GM18861 (cell line): Measurements from ENCODE around the gene BMPR1B.
"Not testable (repeated sequence)": the region's sequence is repeated elsewhere in the genome, so short reads cannot be mapped to it uniquely, and the experiment has no call there.

Experiments used
- ATAC-seq: cut with Tn5 transposase; IDR thresholded peaks from one replicate; pipeline ENCODE4 v1.9.1; 2021; ENCODE audit not compliant: unreplicated experiment

The BMPR1B gene

DNA sequence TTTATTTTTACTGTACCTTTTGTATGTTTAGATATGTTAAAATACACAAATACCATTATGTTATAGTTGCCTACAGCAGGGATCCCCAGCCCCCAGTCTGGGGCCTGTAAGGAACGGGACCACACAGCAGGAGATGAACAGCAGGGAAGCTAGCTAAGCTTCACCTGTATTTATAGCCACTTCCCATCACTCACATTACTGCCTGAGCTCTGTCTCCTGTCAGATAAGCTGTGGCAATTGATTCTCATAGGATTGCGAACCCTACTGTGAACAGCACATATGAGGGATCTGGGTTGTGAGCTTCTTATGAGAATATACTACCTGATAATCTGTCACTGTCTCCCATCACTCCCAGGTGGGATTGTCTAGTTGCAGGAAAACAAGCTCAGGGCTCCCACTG lies 73.9 kb downstream of the BMPR1B start:
- no peak for ATAC-seq

- ATAC-seq, result not testable (repeated sequence)
Measured at GRCh38 chr4:94832329-94832728, 74.6 kb downstream of the BMPR1B start.

DNA sequence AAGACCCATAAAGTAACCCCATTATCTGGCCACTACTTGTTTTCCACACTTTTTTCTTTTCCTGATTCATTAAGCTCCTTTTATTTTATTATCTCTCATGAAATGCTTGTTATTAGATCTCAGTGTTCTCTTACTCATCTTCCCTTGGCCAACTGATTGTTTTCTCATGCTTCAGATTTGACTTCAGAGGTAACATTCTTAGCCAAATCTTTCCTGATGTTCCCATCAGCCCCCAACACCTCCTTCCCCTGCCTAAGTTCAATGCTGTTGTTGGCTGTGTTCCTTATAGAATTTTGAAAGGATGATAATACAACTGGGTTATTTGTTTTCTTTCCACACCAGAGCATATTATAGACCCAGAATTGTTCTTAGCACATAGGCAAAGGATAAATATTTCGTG lies 75.6 kb downstream of the BMPR1B start:
- ATAC-seq, result no peak

DNA sequence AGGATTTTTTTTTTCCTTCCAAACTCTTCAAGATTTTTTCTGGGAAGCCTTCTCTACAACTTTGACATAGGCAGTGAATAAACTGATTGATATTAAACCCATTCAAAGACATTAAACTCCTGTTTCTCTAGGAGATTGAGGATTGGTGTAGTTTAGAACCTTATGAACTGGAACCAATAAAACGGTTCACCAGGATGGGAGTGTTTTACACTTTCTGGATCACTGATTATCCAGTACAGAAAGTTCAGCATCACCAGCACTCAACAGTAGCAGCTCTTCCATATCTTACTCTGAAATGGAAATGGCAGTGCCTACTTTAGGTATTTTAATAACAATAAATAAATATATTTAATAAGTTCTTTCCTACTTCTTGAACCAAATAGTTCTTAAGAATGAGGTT lies 76.7 kb downstream of the BMPR1B start:
- no peak for ATAC-seq

- not testable (repeated sequence) for ATAC-seq
Measured at GRCh38 chr4:94841166-94841863, 83.6 kb downstream of the BMPR1B start.

DNA sequence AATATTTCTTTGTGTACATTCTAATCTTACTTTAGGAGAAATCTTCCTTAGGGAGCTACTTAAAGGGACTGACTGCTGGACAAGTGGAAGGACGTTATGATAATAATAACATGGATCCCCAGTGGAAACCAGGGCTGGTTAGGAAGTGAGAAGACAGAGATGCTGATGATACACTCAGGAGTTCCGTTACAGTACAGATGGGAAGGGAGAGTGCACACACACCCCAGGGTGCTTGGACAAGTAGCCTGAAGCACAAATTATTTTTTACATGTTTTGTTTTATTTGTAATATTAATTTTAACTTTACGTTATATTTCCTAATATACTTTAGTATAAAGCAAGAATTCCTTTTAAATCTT lies 84.1 kb downstream of the BMPR1B start:
- no peak for ATAC-seq

- no peak for ATAC-seq
Measured at GRCh38 chr4:94843216-94843615, 85.5 kb downstream of the BMPR1B start.

GRCh38 chr4:94848326-94848725 lies 90.6 kb downstream of the BMPR1B start:
- ATAC-seq, result no peak

DNA sequence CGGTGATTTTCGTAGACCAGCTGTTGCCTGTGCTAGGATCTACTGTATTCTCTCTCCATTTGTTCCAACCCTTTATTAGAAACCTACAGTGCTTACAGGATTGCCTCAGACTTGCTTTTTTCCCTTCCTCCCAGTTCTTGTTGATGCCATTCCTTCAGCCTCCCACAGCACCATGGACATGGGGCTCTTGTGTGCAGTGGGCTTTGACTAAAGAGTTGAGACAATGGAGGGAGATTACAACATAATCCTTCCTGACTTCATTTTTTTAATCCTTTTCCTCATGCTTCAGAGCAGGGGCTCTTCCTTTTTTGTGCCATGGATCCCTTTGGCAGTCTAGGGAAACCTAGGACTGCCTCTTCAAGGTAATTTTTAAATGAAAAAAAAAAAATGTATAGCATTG lies 92.1 kb downstream of the BMPR1B start:
- ATAC-seq, result no peak

DNA sequence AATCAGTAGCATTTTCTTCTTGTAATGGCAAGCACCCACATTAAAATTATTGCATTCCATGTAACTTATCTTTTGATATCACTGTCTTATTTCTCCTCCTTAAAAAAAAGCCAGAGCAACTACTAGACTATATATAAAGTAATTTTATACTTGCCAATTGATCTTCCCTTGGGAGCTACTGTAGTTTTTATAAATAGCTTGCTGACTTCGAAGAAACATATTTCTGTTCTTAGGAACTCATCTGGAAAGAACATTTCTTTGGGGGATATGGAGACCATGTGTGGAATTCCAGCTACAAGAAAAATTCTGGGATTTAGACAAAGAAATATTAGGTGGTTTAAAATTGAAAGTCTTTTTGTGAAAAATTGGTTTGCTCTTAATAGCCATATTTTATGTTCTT lies 94.9 kb downstream of the BMPR1B start:
- ATAC-seq, result no peak

DNA sequence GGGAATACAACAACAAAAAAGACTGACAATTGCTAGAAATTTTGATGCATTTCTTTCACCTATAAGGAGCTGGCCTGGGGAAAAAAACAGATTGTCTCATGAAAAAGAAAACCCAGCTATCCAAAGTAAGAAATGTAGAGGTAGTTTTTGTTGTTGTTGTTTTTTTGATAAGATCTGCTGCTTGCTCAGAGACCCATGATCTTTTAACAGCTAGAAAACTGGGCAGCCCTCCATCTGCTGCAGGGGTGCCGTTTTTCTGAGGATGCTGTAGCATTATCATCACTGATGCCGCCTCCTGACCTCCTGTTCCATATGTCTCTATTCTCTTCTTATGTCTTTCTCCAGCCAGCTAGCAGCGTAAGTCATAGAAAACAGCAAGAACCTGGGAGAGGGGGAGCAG lies 98.3 kb downstream of the BMPR1B start:
- ATAC-seq, result no peak

- no peak for ATAC-seq
Measured at GRCh38 chr4:94870146-94870545, 112.4 kb downstream of the BMPR1B start.

GRCh38 chr4:94871644-94872305 lies 114.0 kb downstream of the BMPR1B start:
- no peak for ATAC-seq

- no peak for ATAC-seq
Measured at GRCh38 chr4:94877973-94878372, 120.2 kb downstream of the BMPR1B start.

- no peak for ATAC-seq
Measured at GRCh38 chr4:94880956-94881355, 123.2 kb downstream of the BMPR1B start.

DNA sequence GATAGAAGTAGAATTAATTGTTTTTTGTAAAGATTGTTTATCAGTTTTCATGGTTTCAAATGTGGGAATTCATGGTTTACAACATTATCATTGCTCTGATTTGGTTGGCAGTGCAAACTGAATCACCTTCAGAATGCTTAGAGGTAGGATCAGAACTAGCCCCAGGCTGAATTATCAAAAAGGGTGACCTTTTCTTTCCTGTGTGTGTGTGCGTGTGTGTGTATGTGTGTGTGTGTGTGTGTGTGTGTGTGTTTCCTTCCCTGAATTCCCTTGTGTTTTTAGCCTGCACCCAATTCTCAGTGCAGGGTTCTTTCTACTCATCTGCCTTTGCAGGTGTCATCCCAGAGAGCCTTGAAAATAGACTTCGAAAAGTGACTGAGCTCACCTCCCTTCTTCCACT lies 125.0 kb downstream of the BMPR1B start:
- ATAC-seq, result no peak

DNA sequence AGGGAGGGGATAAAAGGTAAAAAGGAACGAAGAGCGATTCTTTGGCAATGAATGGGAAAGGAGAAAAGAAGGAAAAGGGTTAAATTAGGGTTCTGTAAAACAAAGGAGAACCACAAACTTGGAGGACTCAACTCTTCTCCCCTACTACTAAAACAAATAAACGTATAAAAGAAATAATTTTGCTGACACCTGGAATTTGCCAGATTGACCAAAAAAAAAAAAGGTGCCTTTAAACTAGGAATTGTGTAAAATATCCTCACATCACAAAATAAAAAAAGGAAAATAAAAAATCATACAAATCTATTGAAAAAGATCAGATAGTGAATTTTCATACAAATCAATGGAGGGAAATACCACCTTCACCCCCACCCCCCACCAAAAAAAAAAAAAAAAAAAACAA lies 129.3 kb downstream of the BMPR1B start:
- no peak for ATAC-seq

DNA sequence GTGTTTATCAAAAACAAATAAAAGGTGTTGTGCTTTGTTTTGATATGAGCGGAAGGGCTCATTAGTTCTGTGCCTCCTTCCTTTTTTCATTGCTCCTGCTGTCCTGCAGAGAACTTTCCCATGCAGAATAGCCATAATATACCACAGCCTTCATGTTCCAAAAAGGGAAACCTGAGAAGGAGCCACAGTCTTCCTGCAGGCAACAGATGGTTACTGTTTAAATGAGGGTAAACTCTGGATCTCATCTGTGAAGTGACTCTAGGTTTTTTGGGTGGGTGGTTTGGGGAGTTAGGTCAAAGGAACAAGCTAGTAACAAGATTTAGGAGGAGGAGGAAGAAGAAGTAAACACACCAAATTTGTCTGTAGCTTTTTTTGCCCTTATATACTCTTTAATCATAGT lies 131.8 kb downstream of the BMPR1B start:
- no peak for ATAC-seq

GRCh38 chr4:94889946-94890345 lies 132.2 kb downstream of the BMPR1B start:
- no peak for ATAC-seq

- ATAC-seq, result no peak
Measured at GRCh38 chr4:94890579-94890978, 132.8 kb downstream of the BMPR1B start.

- no peak for ATAC-seq
Measured at GRCh38 chr4:94892051-94892450, 134.3 kb downstream of the BMPR1B start.

DNA sequence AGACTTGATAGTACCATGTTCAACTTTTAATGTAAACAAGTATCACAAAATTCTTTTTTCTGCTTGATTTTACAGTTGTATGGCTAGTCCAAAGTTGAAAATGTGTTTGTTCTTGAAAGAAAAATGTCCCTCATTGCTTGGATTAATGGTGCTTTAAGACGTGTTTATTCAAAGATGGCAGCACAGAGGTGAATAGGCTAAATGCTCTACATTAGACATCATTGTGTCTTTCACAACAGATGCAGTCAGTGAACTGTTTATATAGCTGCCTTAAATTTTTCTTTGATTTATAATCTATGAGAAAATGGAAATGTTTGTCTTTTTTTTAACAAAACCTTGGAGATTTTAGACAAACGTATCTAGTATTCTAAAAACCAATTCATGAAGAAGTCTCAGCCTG lies 137.3 kb downstream of the BMPR1B start:
- ATAC-seq, result no peak

GRCh38 chr4:94897023-94897422 lies 139.3 kb downstream of the BMPR1B start:
- no peak for ATAC-seq
